IMR-90 (cell line): Measurements from ENCODE around the gene EZR. TPM values are rescaled to one million over a fixed set of nuclear protein-coding genes. Genes with fewer than 3 reads are reported as not detected.

Experiments
- ATAC-seq: fragments of 200-7000 bp; cut with Tn5 transposase; 2 replicates; pipeline ENCODE4 v1.9.1; 2020; ENCODE audit warnings: low read depth, mild to moderate bottlenecking, moderate library complexity
- BruUV-seq: library from RNA; stranded (reverse); fragments of 400-500 nt; replicated peaks from 2 replicates; lab custom pipeline; 2021; lab: Mats Ljungman, UMichigan
- CTCF ChIA-PET: fragments of 300-600 bp; formaldehyde crosslinking; extraction: SDS; loops from one replicate; lab custom pipeline; 2021; ENCODE audit warnings: antibody characterized with exemption; lab: Yijun Ruan, JAX
- POLR2A ChIA-PET: fragments of 300-600 bp; sonication (Branson Sonifier 250); formaldehyde crosslinking; loops from one replicate; lab custom pipeline; 2022; ENCODE audit warnings: antibody characterized with exemption; ENCODE audit not compliant: unreplicated experiment; lab: Charles Lee
- DNase-seq: peaks from one replicate; pipeline ENCODE4 v3.0.0; 2013
- H2AFZ ChIP-seq: replicated peaks from 2 replicates; pipeline ENCODE3; 2013; ENCODE audit warnings: low read length, mild to moderate bottlenecking; ENCODE audit not compliant: poor library complexity
- H2AK5ac ChIP-seq: 2 replicates; pipeline ENCODE4 v1.6.1; 2013; ENCODE audit warnings: low read depth, low read length, inconsistent platforms
- H2AK9ac ChIP-seq: replicated peaks from 2 replicates; pipeline ENCODE3; 2013; ENCODE audit warnings: mild to moderate bottlenecking, low read depth, low read length, moderate library complexity; ENCODE audit not compliant: poor library complexity
- H2BK120ac ChIP-seq: 2 replicates; pipeline ENCODE4 v1.6.1; 2013; ENCODE audit warnings: low read depth, low read length, inconsistent platforms
- H2BK15ac ChIP-seq: 3 replicates; pipeline ENCODE4 v1.6.1; 2013; ENCODE audit warnings: low read depth, low read length, inconsistent platforms
- H2BK20ac ChIP-seq: 2 replicates; pipeline ENCODE4 v1.6.1; 2013; ENCODE audit warnings: low read depth, mild to moderate bottlenecking, inconsistent platforms, low read length, moderate library complexity
- H2BK5ac ChIP-seq: 2 replicates; pipeline ENCODE4 v1.6.1; 2013; ENCODE audit warnings: mild to moderate bottlenecking, low read depth, low read length, inconsistent platforms; ENCODE audit not compliant: poor library complexity, severe bottlenecking
- H3K14ac ChIP-seq: replicated peaks from 2 replicates; pipeline ENCODE4 v1.6.1; 2013; ENCODE audit warnings: low read depth, low read length, inconsistent platforms
- H3K18ac ChIP-seq: 2 replicates; pipeline ENCODE4 v1.6.1; 2013; ENCODE audit warnings: low read depth, low read length, control low read depth
- H3K23ac ChIP-seq: 2 replicates; pipeline ENCODE4 v1.6.1; 2013; ENCODE audit warnings: low read depth, low read length, inconsistent platforms
- H3K27ac ChIP-seq: 2 replicates; pipeline ENCODE4 v1.5.1; 2013; ENCODE audit warnings: mild to moderate bottlenecking, control low read depth, low read length; ENCODE audit not compliant: insufficient read depth
- H3K27me3 ChIP-seq: 2 replicates; pipeline ENCODE4 v1.6.1; 2013; ENCODE audit warnings: low read length; ENCODE audit not compliant: control insufficient read depth, insufficient read depth
- H3K36me3 ChIP-seq: 2 replicates; pipeline ENCODE4 v1.6.1; 2013; ENCODE audit warnings: low read length, mixed read lengths; ENCODE audit not compliant: control insufficient read depth, insufficient read depth
- H3K4ac ChIP-seq: 2 replicates; pipeline ENCODE4 v1.6.1; 2013; ENCODE audit warnings: low read depth, low read length, inconsistent platforms
- H3K4me1 ChIP-seq: 2 replicates; pipeline ENCODE4 v1.6.1; 2013; ENCODE audit warnings: low read length, mixed read lengths; ENCODE audit not compliant: control insufficient read depth, insufficient read depth
- H3K4me2 ChIP-seq: 2 replicates; pipeline ENCODE4 v1.6.1; 2013; ENCODE audit warnings: low read depth, mild to moderate bottlenecking, control low read depth, low read length, moderate library complexity
- H3K4me3 ChIP-seq: 2 replicates; pipeline ENCODE4 v1.5.1; 2013; ENCODE audit warnings: low read depth, mild to moderate bottlenecking, control low read depth, low read length, moderate library complexity; ENCODE audit not compliant: insufficient read depth
- H3K56ac ChIP-seq: 2 replicates; pipeline ENCODE4 v1.6.1; 2013; ENCODE audit warnings: low read length, inconsistent platforms; ENCODE audit not compliant: insufficient read depth; ENCODE audit errors: extremely low read depth
- H3K79me1 ChIP-seq, 2 experiments: 2 replicates each; pipeline ENCODE4 v1.6.1; 2013; ENCODE audit warnings: low read length in 2 of 2, inconsistent platforms in 1 of 2, low read depth in 1 of 2
- H3K9ac ChIP-seq: 2 replicates; pipeline ENCODE4 v1.6.1; 2013; ENCODE audit warnings: low read depth, low read length, control low read depth
- H3K9me1 ChIP-seq: 2 replicates; pipeline ENCODE4 v1.6.1; 2013; ENCODE audit warnings: low read length, inconsistent platforms; ENCODE audit not compliant: insufficient read depth
- H3K9me3 ChIP-seq: 2 replicates; pipeline ENCODE4 v1.6.1; 2013; ENCODE audit warnings: low read length; ENCODE audit not compliant: control insufficient read depth, insufficient read depth
- H4K20me1 ChIP-seq: 2 replicates; pipeline ENCODE4 v1.6.1; 2013; ENCODE audit warnings: low read length, inconsistent platforms; ENCODE audit not compliant: insufficient read depth
- H4K5ac ChIP-seq: 2 replicates; pipeline ENCODE4 v1.6.1; 2013; ENCODE audit warnings: mild to moderate bottlenecking, low read depth, low read length, control low read depth
- H4K8ac ChIP-seq, 2 experiments: 2 replicates each; pipeline ENCODE4 v1.6.1; 2013; ENCODE audit warnings: low read depth in 2 of 2, low read length in 2 of 2, control low read depth in 1 of 2, inconsistent platforms in 1 of 2
- H4K91ac ChIP-seq: 2 replicates; pipeline ENCODE4 v1.6.1; 2013; ENCODE audit warnings: low read depth, low read length, inconsistent platforms; ENCODE audit not compliant: insufficient read depth
- NFE2L2 ChIP-seq: fragments of 150-350 bp; IDR thresholded peaks from 2 replicates; pipeline ENCODE4 v1.6.1; 2016; ENCODE audit warnings: low read depth, mild to moderate bottlenecking, low read length
- RAD21 ChIP-seq: IDR thresholded peaks from 2 replicates; pipeline ENCODE4 v1.6.1; 2012; ENCODE audit warnings: low read length, improper control_type of control experiment
- WGBS, 2 experiments: methylation state at CpG; one replicate each; pipeline versions ENCODE4 v1.1.5 to v1.1.7; 2013; ENCODE audit warnings: missing lambda C conversion rate in 2 of 2; ENCODE audit not compliant: insufficient read length in 1 of 2; ENCODE audit errors: extremely low coverage in 2 of 2; 5-methylcytosine and 5-hydroxymethylcytosine counted together
- dilution Hi-C: fragments of 300-500 bp; cut with HindIII; formaldehyde crosslinking; loops from one replicate; pipeline ENCODE4 v1.14.3; 2018; ENCODE audit warnings: low sequenced_read_pairs; ENCODE audit not compliant: unreplicated experiment
- in situ Hi-C: fragments of 300-500 bp; cut with MboI; formaldehyde crosslinking; loops from 3 replicates; pipeline ENCODE4 v1.14.3; 2019; ENCODE audit warnings: low sequenced_read_pairs, inconsistent platforms, mixed read lengths
- intact Hi-C: fragments of 100-400 bp; cut with micrococcal nuclease; formaldehyde crosslinking; loops from 2 replicates; pipeline ENCODE4 v1.10.0; 2022
- polyA plus RNA-seq, 3 experiments: library from polyadenylated mRNA; depleted of rRNA; stranded (reverse); fragments of >200 nt; gene quantifications; 2 replicates each; pipeline ENCODE4 v1.2.3, GENCODE V29; 2012; ENCODE audit warnings: low replicate concordance in 1 of 3
- total RNA-seq: library from RNA; depleted of rRNA; stranded (reverse); fragments of >200 nt; gene quantifications from 2 replicates; pipeline ENCODE4 v1.2.3, GENCODE V29; 2012

Gene EZR
- total and polyA plus RNA-seq, 2 of the 4 experiments (the other 2 are of a cell fraction), result 83.8 to 145 TPM

GRCh38 chr6:158816803-158817727 is 2.1 kb downstream of the EZR start:
- ATAC-seq (0 out of 2 replicates have a peak, but pooled peaks have one; percentile 0), DNase-seq (peak; percentile 48)
- Histone ChIP-seq H3K9me1 (peaks cover 19% of the 10 kb centered on the region), H3K9me3 (no peaks in the 10 kb centered on the region), H3K79me1 (peaks cover 28 to 51% of the 10 kb centered on the region in 2 experiments), H3K27me3 (no peaks in the 10 kb centered on the region), H3K27ac (peak overlapping the region; percentile 31), H2BK15ac (no peak overlapping the region), H2AK5ac (peak overlapping the region; percentile 43; the same call in 1 of the 2 replicates), H3K18ac (no peak overlapping the region), H4K20me1 (peaks cover 23% of the 10 kb centered on the region), H4K8ac (0 out of 4 replicates have a peak overlapping the region, but pooled peaks of 1 of the 2 experiments have one; percentile 39), H3K14ac (peak overlapping the region; percentile 64), H3K23ac (peak overlapping the region; percentile 49), H4K5ac (no peak overlapping the region), H2AFZ (peak overlapping the region; percentile 50), H3K4me3 (peak overlapping the region; percentile 70), H2BK20ac (no peak overlapping the region), H3K9ac (peak overlapping the region; percentile 62), H3K36me3 (no peaks in the 10 kb centered on the region), H3K4me2 (peak overlapping the region; percentile 90), H3K4ac (peak overlapping the region; percentile 30), H2AK9ac (peak overlapping the region; percentile 58), H3K56ac (peak overlapping the region; percentile 43; the same call in 1 of the 2 replicates), H2BK120ac (0 out of 2 replicates have a peak overlapping the region, but pooled peaks have one; percentile 35), H4K91ac (no peak overlapping the region), H2BK5ac (peak overlapping the region; percentile 4), H3K4me1 (peaks cover 12% of the 10 kb centered on the region)
- CTCF ChIA-PET, result interaction anchor here (0.5 kb wide), 1 partner anchor 24 kb away, joined by 3 read pairs; no protein-coding TSS in a partner anchor
- intact Hi-C loops, result no loop called here
- dilution Hi-C loops, result no loop called here
- 33% methylated on average over 6 of the region's 20 CpGs; no CpG with 5 or more reads in 1 of the 2 experiments for WGBS, 2 experiments
- no peak for TF ChIP-seq NFE2L2
- peak; percentile 3; the same call in 1 of the 2 replicates for TF ChIP-seq RAD21
- in situ Hi-C loops, result no loop called here
- BruUV-seq, result no TSS peak
- POLR2A ChIA-PET, result no interaction called here
